Measurements from ENCODE around the gene UBE2R2. TPM values are rescaled to one million over a fixed set of nuclear protein-coding genes. Genes with fewer than 3 reads are reported as not detected.

Gene UBE2R2
- total and polyA plus RNA-seq, 10 of the 15 experiments (the other 5 are each of a cell fraction or from before 2014, with no cell fraction given): 7.2 to 32.8 (median 17.2) TPM

- Histone ChIP-seq H3K4me2 (ENCODE audit: control insufficient read depth, insufficient read depth) (no peak overlapping the region), H3K9ac (ENCODE audit: control insufficient read depth, insufficient read depth, low read length) (no peak overlapping the region), H3K27me3 (replicated peaks in 1 of 2; ENCODE audit: control insufficient read depth in 2 of 2, insufficient read depth in 2 of 2, low read length in 1 of 2) (no peaks in the 10 kb centered on the region), H3K27ac (ENCODE audit: control insufficient read depth, insufficient read depth) (no peak overlapping the region), H3K4me1 (ENCODE audit: control insufficient read depth, insufficient read depth, low read length) (no peaks in the 10 kb centered on the region), H3K4me3 (no peak overlapping the region), H3K36me3 (ENCODE audit: control insufficient read depth in 2 of 2, insufficient read depth in 2 of 2, low read length in 1 of 2) (peaks cover 0 to 12% of the 10 kb centered on the region in 2 experiments; a peak in 2 of 4 replicates), H3K9me3 (replicated peaks; ENCODE audit: control insufficient read depth, insufficient read depth, low read length) (no peaks in the 10 kb centered on the region), H2AFZ (ENCODE audit: control insufficient read depth, low read depth, low read length) (no peak overlapping the region), H3K79me2 (ENCODE audit: control insufficient read depth, insufficient read depth, low read length) (peaks cover 34% of the 10 kb centered on the region), H4K20me1 (ENCODE audit: control insufficient read depth, insufficient read depth) (no peaks in the 10 kb centered on the region)
- RAD21 ChIA-PET (ENCODE audit: unreplicated experiment): no interaction called here
- WGBS (ENCODE audit: insufficient coverage, insufficient replicate concordance, low lambda C conversion rate, missing lambda C conversion rate): 98% methylated on average over 2 of the region's 2 CpGs
- no TSS peak for BruUV-seq (replicated peaks)
- intact Hi-C loops (cut with micrococcal nuclease; ENCODE audit: unreplicated experiment): no loop called here
- DNase-seq (ENCODE audit: low read depth, low spot score): no peak
- SMC1A ChIA-PET (ENCODE audit: uncharacterized antibody, unreplicated experiment): interaction anchor here (0.9 kb wide), 1 partner anchor 41 kb away, joined by 3 read pairs; no protein-coding TSS in a partner anchor
- in situ Hi-C loops (cut with MboI): no loop called here
- TF ChIP-seq MTA3 (IDR thresholded peaks at IDR 0.05; ENCODE audit: borderline replicate concordance, low read length): no peak
- no peak for ATAC-seq
- CTCF ChIA-PET: interaction anchor here (1.6 to 2.0 kb wide), 2 partner anchors 8 to 72 kb away, joined by 8 read pairs; no protein-coding TSS in a partner anchor
- no peak for FAIRE-seq
- POLR2A ChIA-PET: no interaction called here
Measured at GRCh38 chr9:33885948-33886347, 69.0 kb downstream of the UBE2R2 start.

- in situ Hi-C loops (cut with MboI): no loop called here
- no peak overlapping the region for H3K4me2 ChIP-seq (ENCODE audit: control insufficient read depth, insufficient read depth)
- intact Hi-C loops (cut with micrococcal nuclease; ENCODE audit: unreplicated experiment): no loop called here
- no peak overlapping the region for H3K4me3 ChIP-seq
- H2AFZ ChIP-seq (ENCODE audit: control insufficient read depth, low read depth, low read length): no peak overlapping the region
- no peak overlapping the region for H3K27ac ChIP-seq (ENCODE audit: control insufficient read depth, insufficient read depth)
- no peaks in the 10 kb centered on the region for H3K9me3 ChIP-seq (replicated peaks; ENCODE audit: control insufficient read depth, insufficient read depth, low read length)
- ChIA-PET CTCF (interaction anchor here (1.1 to 2.1 kb wide), 3 partner anchors 9 to 80 kb away, joined by 3 to 8 read pairs (median 4); no protein-coding TSS in a partner anchor), RAD21 (ENCODE audit: unreplicated experiment) (interaction anchor here (1.1 kb wide), 1 partner anchor 9 kb away, joined by 4 read pairs; no protein-coding TSS in a partner anchor), SMC1A (ENCODE audit: uncharacterized antibody, unreplicated experiment) (interaction anchor here (0.7 to 1.1 kb wide), 3 partner anchors 12 to 25 kb away, joined by 3 to 4 read pairs (median 3); no protein-coding TSS in a partner anchor), POLR2A (no interaction called here)
- no peak for TF ChIP-seq ATF3 (IDR thresholded peaks at IDR 0.05; ENCODE audit: borderline replicate concordance, extremely low read depth, low read depth, low read length)
- no peak for TF ChIP-seq TBL1XR1 (IDR thresholded peaks at IDR 0.05; ENCODE audit: low read depth, low read length)
- TF ChIP-seq MYB (IDR thresholded peaks at IDR 0.05; ENCODE audit: borderline replicate concordance, low read depth, low read length): no peak
- no peak for TF ChIP-seq BACH1 (IDR thresholded peaks at IDR 0.05; ENCODE audit: borderline replicate concordance)
- no peak for TF ChIP-seq CREM (IDR thresholded peaks at IDR 0.05; ENCODE audit: low read depth)
- no peak for TF ChIP-seq JUNB (IDR thresholded peaks at IDR 0.05)
- TF ChIP-seq MLLT1 (IDR thresholded peaks at IDR 0.05): no peak
- no TSS peak for BruUV-seq (replicated peaks)
- H3K27me3 ChIP-seq (replicated peaks in 1 of 2; ENCODE audit: control insufficient read depth in 2 of 2, insufficient read depth in 2 of 2, low read length in 1 of 2): no peaks in the 10 kb centered on the region
- no peak for FAIRE-seq
- no peak for DNase-seq (ENCODE audit: low read depth, low spot score)
- H3K79me2 ChIP-seq (ENCODE audit: control insufficient read depth, insufficient read depth, low read length): peaks cover 8% of the 10 kb centered on the region
- H3K9ac ChIP-seq (ENCODE audit: control insufficient read depth, insufficient read depth, low read length): no peak overlapping the region
- peaks cover 0 to 11% of the 10 kb centered on the region in 2 experiments; a peak in 3 of 4 replicates for H3K36me3 ChIP-seq (ENCODE audit: control insufficient read depth in 2 of 2, insufficient read depth in 2 of 2, low read length in 1 of 2)
- no peak for ATAC-seq
- peaks cover 3% of the 10 kb centered on the region; the same call in 1 of the 2 replicates for H4K20me1 ChIP-seq (ENCODE audit: control insufficient read depth, insufficient read depth)
- H3K4me1 ChIP-seq (ENCODE audit: control insufficient read depth, insufficient read depth, low read length): no peaks in the 10 kb centered on the region
Measured at GRCh38 chr9:33893861-33894260, 76.9 kb downstream of the UBE2R2 start.

All from GM12878 (cell line).